ENCODE measurements around the gene SNAP23. TPM values are rescaled to one million over a fixed set of nuclear protein-coding genes. Genes with fewer than 3 reads are reported as not detected.

Gene SNAP23
- total RNA-seq, 1 donor = 83.3 TPM

DNA sequence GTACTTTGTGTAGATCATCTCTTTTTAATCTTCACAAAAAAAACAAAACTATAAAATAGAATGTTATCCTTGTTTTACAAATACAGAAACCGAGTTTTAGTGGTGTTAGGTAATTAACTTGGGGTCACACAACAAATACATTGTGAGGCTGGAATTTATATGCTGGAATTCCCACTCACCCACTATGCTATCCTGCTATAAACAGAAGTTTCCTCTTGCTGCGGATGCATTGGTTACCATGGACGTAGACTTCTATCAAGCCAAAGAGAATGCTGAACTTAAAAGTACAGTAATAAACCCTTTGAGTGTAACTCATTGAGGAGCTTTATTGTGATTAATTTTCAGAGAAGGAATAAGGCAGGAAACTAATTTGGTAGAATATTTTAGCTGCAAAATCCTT is 9.2 kb downstream of the SNAP23 start:
- no peak for DNase-seq (ENCODE audit: low read depth)
- TF ChIP-seq, protein P1, sequence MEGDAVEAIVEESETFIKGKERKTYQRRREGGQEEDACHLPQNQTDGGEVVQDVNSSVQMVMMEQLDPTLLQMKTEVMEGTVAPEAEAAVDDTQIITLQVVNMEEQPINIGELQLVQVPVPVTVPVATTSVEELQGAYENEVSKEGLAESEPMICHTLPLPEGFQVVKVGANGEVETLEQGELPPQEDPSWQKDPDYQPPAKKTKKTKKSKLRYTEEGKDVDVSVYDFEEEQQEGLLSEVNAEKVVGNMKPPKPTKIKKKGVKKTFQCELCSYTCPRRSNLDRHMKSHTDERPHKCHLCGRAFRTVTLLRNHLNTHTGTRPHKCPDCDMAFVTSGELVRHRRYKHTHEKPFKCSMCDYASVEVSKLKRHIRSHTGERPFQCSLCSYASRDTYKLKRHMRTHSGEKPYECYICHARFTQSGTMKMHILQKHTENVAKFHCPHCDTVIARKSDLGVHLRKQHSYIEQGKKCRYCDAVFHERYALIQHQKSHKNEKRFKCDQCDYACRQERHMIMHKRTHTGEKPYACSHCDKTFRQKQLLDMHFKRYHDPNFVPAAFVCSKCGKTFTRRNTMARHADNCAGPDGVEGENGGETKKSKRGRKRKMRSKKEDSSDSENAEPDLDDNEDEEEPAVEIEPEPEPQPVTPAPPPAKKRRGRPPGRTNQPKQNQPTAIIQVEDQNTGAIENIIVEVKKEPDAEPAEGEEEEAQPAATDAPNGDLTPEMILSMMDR (IDR thresholded peaks at IDR 0.05; ENCODE audit: insufficient read depth, low read depth, low read length) = no peak

DNA sequence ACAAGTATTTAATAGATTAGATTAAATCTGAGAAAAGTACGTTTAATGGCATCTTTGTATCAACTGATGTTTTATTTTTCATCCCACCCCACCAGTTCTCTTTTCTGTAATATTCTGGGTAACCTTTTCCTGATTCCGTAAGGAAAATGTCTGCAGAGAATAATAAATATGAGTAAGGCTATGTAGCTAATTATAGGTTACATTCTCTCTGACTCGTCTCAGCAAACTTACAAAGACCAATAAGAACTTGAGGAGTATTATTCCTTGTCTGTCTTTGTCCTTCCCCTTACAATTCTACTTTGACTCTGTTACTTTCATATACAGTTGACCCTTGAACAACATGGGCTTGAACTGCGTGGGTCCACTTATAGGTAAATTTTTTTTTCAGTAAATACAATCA is 12.1 kb downstream of the SNAP23 start:
- no peak for DNase-seq (ENCODE audit: low read depth)
- TF ChIP-seq, protein P1 (IDR thresholded peaks at IDR 0.05; ENCODE audit: insufficient read depth, low read depth, low read length) = no peak
- no peak overlapping the region for H3K4me3 ChIP-seq (ENCODE audit: low read depth, low read length)

More for the DNA sequence above, 9.2 kb downstream of the SNAP23 start:
- H3K4me3 ChIP-seq (ENCODE audit: low read depth, low read length) = no peak overlapping the region

DNA sequence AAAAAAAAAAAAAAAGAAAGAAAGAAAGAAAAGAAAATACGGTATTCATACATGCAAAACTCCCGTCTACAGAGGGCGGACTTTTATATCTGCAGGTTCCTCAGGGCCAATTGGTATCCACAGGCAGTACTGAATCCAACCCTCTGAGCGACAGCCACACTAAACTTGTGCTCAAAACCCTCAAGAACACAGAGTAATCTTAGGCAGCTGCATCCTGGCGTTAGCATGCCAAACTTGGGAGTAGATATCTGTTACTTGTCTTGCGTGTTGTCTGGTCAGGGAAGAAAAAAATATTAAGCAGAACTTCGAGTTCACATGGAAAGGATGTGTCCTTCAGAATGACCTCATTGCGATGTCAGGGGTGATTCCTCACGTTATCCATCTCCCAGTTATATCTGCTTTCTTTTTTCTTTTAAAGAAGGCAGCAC is 12.8 kb downstream of the SNAP23 start:
- no peak overlapping the region for H3K4me3 ChIP-seq (ENCODE audit: low read depth, low read length)
- TF ChIP-seq, protein P1 (IDR thresholded peaks at IDR 0.05; ENCODE audit: insufficient read depth, low read depth, low read length) = no peak
- DNase-seq (ENCODE audit: low read depth) = peak; percentile 86

DNA sequence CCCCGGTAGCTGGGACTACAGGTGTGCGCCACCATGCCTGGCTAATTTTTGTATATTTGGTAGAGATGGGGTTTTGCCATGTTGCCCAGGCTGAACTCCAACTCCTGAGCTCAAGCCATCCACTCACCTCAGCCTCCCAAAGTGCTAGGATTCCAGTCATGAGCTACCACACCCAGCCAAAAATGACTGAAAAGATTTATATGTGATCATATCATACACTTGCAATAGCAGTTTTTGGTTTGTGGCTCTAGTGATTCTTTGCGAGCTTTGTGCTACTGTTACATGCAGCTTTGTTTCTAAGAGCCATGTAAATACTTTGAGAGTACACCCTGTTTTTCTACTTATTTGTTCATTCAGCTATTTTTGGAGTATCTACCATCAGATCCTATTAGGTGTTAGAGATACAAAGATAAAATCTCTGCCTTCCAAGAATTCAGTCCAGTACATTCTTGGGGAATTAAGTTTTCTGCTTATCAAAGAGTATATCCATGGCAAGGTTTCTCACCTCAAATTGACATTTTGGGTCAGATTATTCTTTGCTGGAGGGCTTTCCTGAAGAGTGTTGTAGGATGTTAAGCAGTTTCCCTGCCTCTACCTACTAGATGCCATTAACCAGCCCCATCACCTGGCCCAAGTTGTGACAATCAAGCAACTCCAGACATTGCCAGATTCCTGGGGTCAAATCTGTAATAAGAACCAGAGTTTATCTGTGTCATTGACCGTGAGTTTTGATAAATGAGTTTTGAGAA is 15.0 kb downstream of the SNAP23 start:
- DNase-seq (ENCODE audit: low read depth) = peak; percentile 8
- TF ChIP-seq, protein P1 (IDR thresholded peaks at IDR 0.05; ENCODE audit: insufficient read depth, low read depth, low read length) = no peak
- H3K4me3 ChIP-seq (ENCODE audit: low read depth, low read length) = no peak overlapping the region

DNA sequence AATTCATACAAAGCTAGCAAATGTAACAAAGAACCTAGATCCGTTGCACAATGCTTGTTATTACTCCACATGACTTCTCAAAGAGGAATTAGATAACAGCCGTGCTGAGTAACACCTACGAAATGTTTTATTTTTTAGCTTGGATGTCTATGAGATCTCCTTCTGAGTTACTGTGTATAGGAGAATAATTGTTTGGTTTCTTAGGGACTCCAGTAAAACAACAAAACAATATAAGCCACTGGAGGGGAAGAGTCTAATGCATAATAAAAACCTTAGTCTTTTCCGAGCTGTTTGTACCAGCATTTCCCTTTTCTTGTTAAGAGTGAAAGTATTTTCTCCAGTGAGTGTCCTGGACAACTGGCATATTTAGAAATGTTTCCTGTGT is 15.6 kb downstream of the SNAP23 start:
- DNase-seq (ENCODE audit: low read depth) = peak; percentile 83
- H3K4me3 ChIP-seq (ENCODE audit: low read depth, low read length) = peak overlapping the region; percentile 7
- TF ChIP-seq, protein P1 (IDR thresholded peaks at IDR 0.05; ENCODE audit: insufficient read depth, low read depth, low read length) = no peak

DNA sequence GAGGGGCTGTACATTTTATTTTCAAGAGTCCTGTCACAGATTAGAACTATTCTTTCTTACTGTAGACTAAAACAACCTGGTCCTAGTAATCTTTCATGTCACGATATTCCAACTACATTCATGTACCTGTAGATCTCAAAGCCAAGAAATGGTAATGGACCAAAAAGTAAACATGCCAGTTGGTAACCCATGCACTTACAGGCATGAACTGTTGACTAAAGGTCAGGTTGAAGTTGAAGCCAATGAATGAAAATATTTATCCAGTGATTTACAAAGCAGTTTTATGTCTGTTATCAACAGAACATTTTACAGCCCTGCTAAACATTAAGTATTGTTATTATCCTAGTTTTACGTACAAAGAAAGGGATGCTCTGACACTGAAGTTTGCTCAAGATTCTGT is 27.9 kb downstream of the SNAP23 start:
- DNase-seq (ENCODE audit: low read depth) = no peak
- TF ChIP-seq, protein P1 (IDR thresholded peaks at IDR 0.05; ENCODE audit: insufficient read depth, low read depth, low read length) = no peak
- no peak overlapping the region for H3K4me3 ChIP-seq (ENCODE audit: low read depth, low read length)

DNA sequence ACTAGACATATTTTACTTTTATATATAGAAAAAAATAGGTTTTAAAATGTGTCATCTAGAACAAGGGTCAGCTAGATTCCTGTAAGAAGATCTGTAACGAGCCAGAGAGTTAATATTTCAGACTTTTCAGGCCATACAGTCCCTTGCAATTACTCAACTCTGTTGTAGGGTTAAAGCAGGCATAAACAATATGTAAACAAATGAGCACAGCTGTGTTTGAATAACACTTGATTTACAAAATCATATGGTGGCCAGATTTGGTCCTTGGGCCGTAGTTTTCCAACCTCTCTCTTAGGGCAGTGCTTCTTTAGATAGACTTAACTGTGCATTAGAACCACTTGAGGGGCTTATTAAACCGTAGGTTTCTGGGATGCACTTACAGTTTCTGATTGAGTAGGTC is 33.5 kb downstream of the SNAP23 start:
- TF ChIP-seq, protein P1 (IDR thresholded peaks at IDR 0.05; ENCODE audit: insufficient read depth, low read depth, low read length) = no peak
- no peak overlapping the region for H3K4me3 ChIP-seq (ENCODE audit: low read depth, low read length)
- peak; percentile 71 for DNase-seq (ENCODE audit: low read depth)
